ENCODE results near the gene TMEM11. TPM values are rescaled to one million over a fixed set of nuclear protein-coding genes. Genes with fewer than 3 reads are reported as not detected.
A peak's percentile ranks its signal among the peaks of the same experiment; 100 is the strongest.

Gene TMEM11
- total RNA-seq, 4 donors from 2014 or later, result 70.6 to 131 (median 90.9) TPM

DNA sequence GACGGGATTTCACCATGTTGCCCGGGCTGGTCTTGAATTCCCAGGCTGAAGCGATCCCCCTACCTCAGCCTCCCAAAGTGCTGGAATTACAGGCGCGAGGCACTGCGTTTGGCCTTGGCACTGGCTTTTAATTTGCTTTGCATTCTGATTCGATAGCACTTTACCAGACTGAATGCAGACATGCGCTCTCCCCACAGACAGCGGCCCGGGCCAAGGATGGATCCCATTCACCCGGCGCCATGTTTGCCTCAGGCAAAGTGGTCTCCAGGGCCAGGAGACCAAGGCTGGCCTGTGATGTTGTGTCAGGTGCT, 45.5 kb downstream of the TMEM11 start:
- DNase-seq, result no peak
- in situ Hi-C loops (cut with MboI; ENCODE audit: low sequenced_read_pairs in 4 of 4) (no loop called here), intact Hi-C loops (cut with DNase I; ENCODE audit: low total_unique reads) (no loop called here)
- no peak for ATAC-seq
- H3K9me3 ChIP-seq, result no peaks in the 10 kb centered on the region
- no peak overlapping the region for H3K4me3 ChIP-seq
- no peaks in the 10 kb centered on the region for H3K36me3 ChIP-seq
- peaks cover 86 to 89% of the 10 kb centered on the region in 2 donors for H3K4me1 ChIP-seq
- H3K27me3 ChIP-seq, result no peaks in the 10 kb centered on the region
- no peak for TF ChIP-seq POLR2A (IDR thresholded peaks at IDR 0.05)
- TF ChIP-seq, protein P1, sequence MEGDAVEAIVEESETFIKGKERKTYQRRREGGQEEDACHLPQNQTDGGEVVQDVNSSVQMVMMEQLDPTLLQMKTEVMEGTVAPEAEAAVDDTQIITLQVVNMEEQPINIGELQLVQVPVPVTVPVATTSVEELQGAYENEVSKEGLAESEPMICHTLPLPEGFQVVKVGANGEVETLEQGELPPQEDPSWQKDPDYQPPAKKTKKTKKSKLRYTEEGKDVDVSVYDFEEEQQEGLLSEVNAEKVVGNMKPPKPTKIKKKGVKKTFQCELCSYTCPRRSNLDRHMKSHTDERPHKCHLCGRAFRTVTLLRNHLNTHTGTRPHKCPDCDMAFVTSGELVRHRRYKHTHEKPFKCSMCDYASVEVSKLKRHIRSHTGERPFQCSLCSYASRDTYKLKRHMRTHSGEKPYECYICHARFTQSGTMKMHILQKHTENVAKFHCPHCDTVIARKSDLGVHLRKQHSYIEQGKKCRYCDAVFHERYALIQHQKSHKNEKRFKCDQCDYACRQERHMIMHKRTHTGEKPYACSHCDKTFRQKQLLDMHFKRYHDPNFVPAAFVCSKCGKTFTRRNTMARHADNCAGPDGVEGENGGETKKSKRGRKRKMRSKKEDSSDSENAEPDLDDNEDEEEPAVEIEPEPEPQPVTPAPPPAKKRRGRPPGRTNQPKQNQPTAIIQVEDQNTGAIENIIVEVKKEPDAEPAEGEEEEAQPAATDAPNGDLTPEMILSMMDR (IDR thresholded peaks at IDR 0.05 in 4 of 5, conservative IDR thresholded peaks at IDR 0.05 in 1 of 5), result no peak
- H3K27ac ChIP-seq, result peak overlapping the region; percentile 92 to 98 (median 96)

DNA sequence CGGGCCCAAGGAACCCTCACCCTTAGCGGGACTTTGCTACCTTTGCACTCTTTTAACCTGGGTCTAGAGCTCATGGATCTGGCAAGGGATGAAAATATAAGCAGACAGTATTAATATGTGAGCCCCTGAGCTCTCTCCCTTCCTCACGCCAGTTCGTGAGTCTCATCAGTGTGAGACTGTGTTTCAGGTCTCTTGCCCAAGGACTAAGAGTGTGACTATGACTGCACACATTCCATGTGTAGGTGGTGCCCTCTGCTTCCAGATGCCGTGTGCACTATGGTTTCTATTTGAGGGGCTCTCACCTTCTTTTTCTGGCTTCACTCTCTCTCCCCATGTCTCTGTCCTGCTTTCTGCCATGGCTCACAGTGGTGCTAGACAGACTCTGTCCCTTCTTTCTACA, 46.7 kb downstream of the TMEM11 start:
- in situ Hi-C loops (cut with MboI; ENCODE audit: low sequenced_read_pairs in 4 of 4) (no loop called here), intact Hi-C loops (cut with DNase I; ENCODE audit: low total_unique reads) (loop anchor here (1.0 to 2.0 kb wide), 5 partner anchors 41 to 125 kb away; partner anchors contain the start of gene DHRS7B)
- Histone ChIP-seq H3K4me3 (peak overlapping the region; percentile 34 to 42 (median 36)), H3K4me1 (peaks cover 84 to 87% of the 10 kb centered on the region in 2 donors), H3K9me3 (no peaks in the 10 kb centered on the region), H3K36me3 (no peaks in the 10 kb centered on the region), H3K27ac (peak overlapping the region; percentile 92 to 98 (median 96)), H3K27me3 (no peaks in the 10 kb centered on the region)
- TF ChIP-seq POLR2A (IDR thresholded peaks at IDR 0.05), result peak; percentile 78 to 81
- TF ChIP-seq, protein P1 (IDR thresholded peaks at IDR 0.05 in 4 of 5, conservative IDR thresholded peaks at IDR 0.05 in 1 of 5), result no peak
- DNase-seq (peak; percentile 58 to 80), ATAC-seq (peak; percentile 82)

DNA sequence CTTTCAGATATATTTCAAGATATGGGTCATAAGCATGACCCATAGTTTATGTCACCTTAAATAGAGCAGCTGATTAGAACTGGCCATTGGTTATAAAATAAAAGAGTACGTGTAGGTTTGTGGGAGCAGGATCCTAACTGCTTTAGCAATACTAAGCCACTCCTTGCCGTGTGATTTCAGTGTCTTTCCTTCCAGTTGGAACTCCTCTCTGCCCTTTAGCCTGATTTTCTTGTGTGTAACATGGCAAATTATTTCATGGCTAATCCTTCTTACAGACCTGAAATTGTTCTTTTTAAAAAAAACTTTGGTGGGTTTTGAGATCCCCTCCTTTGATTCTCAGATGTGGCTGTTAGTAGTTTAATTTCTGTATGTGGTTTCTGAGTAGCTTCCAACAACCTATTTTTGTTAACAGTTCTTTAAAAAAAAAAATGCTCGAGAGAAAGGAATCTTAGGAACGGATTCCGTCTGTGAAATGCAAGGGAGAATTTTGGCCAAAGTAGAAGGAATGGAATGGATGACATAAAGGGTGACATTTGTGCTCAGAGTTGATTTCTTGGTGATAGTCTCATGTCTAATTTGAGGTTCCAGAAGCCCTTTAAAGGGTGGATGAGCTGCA, 47.3 kb downstream of the TMEM11 start:
- DNase-seq, result no peak
- Histone ChIP-seq H3K27ac (peak overlapping the region; percentile 92 to 98 (median 96)), H3K9me3 (no peaks in the 10 kb centered on the region), H3K27me3 (no peaks in the 10 kb centered on the region), H3K36me3 (no peaks in the 10 kb centered on the region), H3K4me3 (peak overlapping the region; percentile 34 to 42 (median 36)), H3K4me1 (peaks cover 84 to 89% of the 10 kb centered on the region in 2 donors)
- in situ Hi-C loops (cut with MboI; ENCODE audit: low sequenced_read_pairs in 4 of 4), result no loop called here
- peak; percentile 53 to 63 for ATAC-seq
- no peak for TF ChIP-seq POLR2A (IDR thresholded peaks at IDR 0.05)
- TF ChIP-seq, protein P1 (IDR thresholded peaks at IDR 0.05 in 4 of 5, conservative IDR thresholded peaks at IDR 0.05 in 1 of 5), result no peak
- intact Hi-C loops (cut with DNase I; ENCODE audit: low total_unique reads), result loop anchor here (1.0 to 2.0 kb wide), 5 partner anchors 40 to 124 kb away; partner anchors contain the start of gene DHRS7B

DNA sequence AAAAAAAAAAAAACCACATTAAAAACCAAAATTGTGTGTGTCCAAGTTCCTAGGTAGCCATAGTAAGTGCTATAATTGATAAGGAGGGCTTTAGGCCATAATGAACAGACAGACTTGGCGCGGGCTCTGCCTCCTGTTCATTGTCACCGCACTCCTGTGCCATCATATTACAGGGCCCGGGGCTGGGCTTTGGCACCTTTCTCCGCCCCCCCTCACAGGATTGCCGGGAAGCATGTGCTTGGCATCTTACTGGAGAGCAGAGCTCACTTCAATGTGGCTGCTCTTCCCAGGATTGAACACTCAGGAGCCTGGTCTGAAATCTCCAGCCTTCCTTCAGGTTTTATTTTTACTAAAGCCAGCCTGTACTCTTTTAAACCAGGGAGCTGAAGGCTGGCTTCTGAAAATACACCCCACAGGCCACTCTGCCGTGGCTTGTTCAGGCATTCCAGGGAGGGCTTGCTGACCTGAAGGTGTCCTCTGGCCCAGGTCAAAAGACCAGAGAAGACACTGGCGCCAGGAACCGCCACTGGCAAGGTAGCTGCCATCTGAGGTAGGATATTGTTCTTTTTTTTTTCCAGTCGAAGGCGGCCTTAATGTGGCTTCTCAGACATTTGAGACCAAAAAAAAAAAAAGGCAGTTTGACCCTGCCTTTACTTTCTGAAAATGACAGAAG, 47.9 kb downstream of the TMEM11 start:
- peak; percentile 69 to 92 for DNase-seq
- Histone ChIP-seq H3K4me1 (peaks cover 84 to 89% of the 10 kb centered on the region in 2 donors), H3K9me3 (no peaks in the 10 kb centered on the region), H3K27me3 (no peaks in the 10 kb centered on the region), H3K27ac (peak overlapping the region; percentile 92 to 98 (median 96)), H3K4me3 (peak overlapping the region; percentile 34 to 42 (median 36)), H3K36me3 (no peaks in the 10 kb centered on the region)
- intact Hi-C loops (cut with DNase I; ENCODE audit: low total_unique reads) (loop anchor here (2.0 kb wide), 4 partner anchors 39 to 87 kb away; partner anchors contain the start of genes DHRS7B and NATD1), in situ Hi-C loops (cut with MboI; ENCODE audit: low sequenced_read_pairs in 4 of 4) (no loop called here)
- peak; percentile 27 to 48 for TF ChIP-seq POLR2A (IDR thresholded peaks at IDR 0.05)
- TF ChIP-seq, protein P1 (IDR thresholded peaks at IDR 0.05 in 4 of 5, conservative IDR thresholded peaks at IDR 0.05 in 1 of 5), result no peak
- ATAC-seq, result peak; percentile 51 to 55
